Ammon's horn (tissue), 1 donor: ENCODE results near the gene CEP85.
"Not testable (repeated sequence)": the region's sequence is repeated elsewhere in the genome, so short reads cannot be mapped to it uniquely, and the experiment has no call there.

Source experiments
- DNase-seq: peaks from one replicate; pipeline ENCODE4 v3.0.0-alpha.2; 2016; ENCODE audit warnings: low spot score

The CEP85 gene

GRCh38 chr1:26225033-26225831, 8.8 kb upstream of the CEP85 start:
- DNase-seq, result peak; percentile 62

GRCh38 chr1:26230682-26231081, 3.3 kb upstream of the CEP85 start:
- DNase-seq, result not testable (repeated sequence)

GRCh38 chr1:26234644-26235370, 807 bp downstream of the CEP85 start:
- peak; percentile 17 for DNase-seq

GRCh38 chr1:26237230-26237966, 3.4 kb downstream of the CEP85 start:
- DNase-seq, result no peak

- DNase-seq, result peak; percentile 79
Measured at GRCh38 chr1:26239936-26240335, 5.9 kb downstream of the CEP85 start.

GRCh38 chr1:26252718-26253117, 18.7 kb downstream of the CEP85 start:
- no peak for DNase-seq

GRCh38 chr1:26254404-26254803, 20.4 kb downstream of the CEP85 start:
- no peak for DNase-seq

- DNase-seq, result no peak
Measured at GRCh38 chr1:26257222-26257621, 23.2 kb downstream of the CEP85 start.

GRCh38 chr1:26259005-26259404, 25.0 kb downstream of the CEP85 start:
- no peak for DNase-seq

GRCh38 chr1:26259578-26259977, 25.6 kb downstream of the CEP85 start:
- DNase-seq, result peak; percentile 56

- no peak for DNase-seq
Measured at GRCh38 chr1:26263212-26263611, 29.2 kb downstream of the CEP85 start.

- DNase-seq, result no peak
Measured at GRCh38 chr1:26265405-26265804, 31.4 kb downstream of the CEP85 start.

GRCh38 chr1:26268290-26269197, 34.5 kb downstream of the CEP85 start:
- DNase-seq, result no peak

- no peak for DNase-seq
Measured at GRCh38 chr1:26269198-26269550, 35.2 kb downstream of the CEP85 start.

- no peak for DNase-seq
Measured at GRCh38 chr1:26274801-26275425, 40.9 kb downstream of the CEP85 start.

- peak; percentile 93 for DNase-seq
Measured at GRCh38 chr1:26275580-26276431, 41.8 kb downstream of the CEP85 start.

- DNase-seq, result peak; percentile 84
Measured at GRCh38 chr1:26276432-26276838, 42.4 kb downstream of the CEP85 start.

- DNase-seq, result no peak
Measured at GRCh38 chr1:26277261-26277661, 43.3 kb downstream of the CEP85 start.

GRCh38 chr1:26277719-26278118, 43.7 kb downstream of the CEP85 start:
- DNase-seq, result no peak

GRCh38 chr1:26278303-26278702, 44.3 kb downstream of the CEP85 start:
- no peak for DNase-seq
